Caco-2 (cell line): ENCODE data around the gene SESN1. TPM values are rescaled to one million over a fixed set of nuclear protein-coding genes. Genes with fewer than 3 reads are reported as not detected.
A peak's percentile ranks its signal among the peaks of the same experiment; 100 is the strongest.

Experiments used
- BruUV-seq: library from RNA; stranded (reverse); fragments of 400-500 nt; replicated peaks from 2 replicates; lab custom pipeline; 2021; lab: Mats Ljungman, UMichigan
- CTCF ChIA-PET: fragments of 300-600 bp; sonication (Branson Sonifier 250); formaldehyde crosslinking; loops from one replicate; lab custom pipeline; 2022; ENCODE audit warnings: antibody characterized with exemption; lab: Charles Lee
- POLR2A ChIA-PET: fragments of 300-600 bp; sonication (Branson Sonifier 250); formaldehyde crosslinking; loops from one replicate; lab custom pipeline; 2022; ENCODE audit warnings: antibody characterized with exemption; lab: Charles Lee
- DNase-seq, 2 experiments: peaks; one replicate each; pipeline versions ENCODE4 v3.0.0 to v3.0.0-alpha.2; 2020 to 2022
- H3K27me3 ChIP-seq: replicated peaks from 2 replicates; pipeline ENCODE4 v1.6.0; 2011; ENCODE audit warnings: low read length; ENCODE audit not compliant: control insufficient read depth, insufficient read depth
- H3K36me3 ChIP-seq: 2 replicates; pipeline ENCODE4 v1.5.1; 2011; ENCODE audit warnings: low read length; ENCODE audit not compliant: control insufficient read depth, insufficient read depth
- H3K4me1 ChIP-seq: fragments of 250-450 bp; sonication (Bioruptor Pico); 2 replicates; pipeline ENCODE4 v1.5.1; 2020; ENCODE audit warnings: mild to moderate bottlenecking
- H3K4me3 ChIP-seq: 2 replicates; pipeline ENCODE4 v1.5.1; 2011; ENCODE audit warnings: low read depth, mild to moderate bottlenecking, control low read depth, low read length
- H3K9me3 ChIP-seq: fragments of 250-450 bp; sonication (Bioruptor Pico); 2 replicates; pipeline ENCODE4 v1.5.1; 2020; ENCODE audit warnings: mild to moderate bottlenecking, moderate library complexity
- H3K27ac Mint-ChIP-seq: one replicate; pipeline ENCODE4 v1.8.0; 2022; ENCODE audit warnings: mixed read lengths; ENCODE audit not compliant: unreplicated experiment
- H3K27me3 Mint-ChIP-seq: one replicate; pipeline ENCODE4 v1.8.0; 2022; ENCODE audit warnings: mixed read lengths; ENCODE audit not compliant: insufficient read depth, unreplicated experiment
- H3K36me3 Mint-ChIP-seq: one replicate; pipeline ENCODE4 v1.8.0; 2022; ENCODE audit warnings: mild to moderate bottlenecking, mixed read lengths; ENCODE audit not compliant: insufficient read depth, unreplicated experiment
- H3K4me1 Mint-ChIP-seq: one replicate; pipeline ENCODE4 v1.8.0; 2022; ENCODE audit warnings: low read depth, mixed read lengths; ENCODE audit not compliant: unreplicated experiment
- H3K4me3 Mint-ChIP-seq: one replicate; pipeline ENCODE4 v1.8.0; 2022; ENCODE audit warnings: mild to moderate bottlenecking, moderate library complexity, mixed read lengths; ENCODE audit not compliant: unreplicated experiment
- H3K9me3 Mint-ChIP-seq: one replicate; pipeline ENCODE4 v1.8.0; 2022; ENCODE audit warnings: mixed read lengths; ENCODE audit not compliant: unreplicated experiment
- intact Hi-C: fragments of 100-400 bp; cut with micrococcal nuclease; formaldehyde crosslinking; loops from one replicate; pipeline ENCODE4 v1.10.0; 2022; ENCODE audit not compliant: unreplicated experiment
- total RNA-seq: library from RNA; stranded (reverse); gene quantifications from 2 replicates; pipeline ENCODE4 v1.2.3, GENCODE V29; 2022
- TF ChIP-seq, protein P1 (sequence below), 2 experiments: fragments of 200-600 bp in 1 of 2; IDR thresholded peaks; 1 replicate in 1 of 2; 2 replicates in 1 of 2; pipeline versions ENCODE4 v1.5.1 to v1.8.0; 2011 to 2022; ENCODE audit warnings: antibody characterized with exemption in 1 of 2, control low read depth in 1 of 2, inconsistent platforms in 1 of 2, low read depth in 1 of 2, low read length in 1 of 2, mild to moderate bottlenecking in 1 of 2, moderate library complexity in 1 of 2; ENCODE audit not compliant: insufficient read depth in 1 of 2, severe bottlenecking in 1 of 2, unreplicated experiment in 1 of 2

SESN1 gene
- total RNA-seq, 1 experiment from 2014 or later: 21.9 TPM

DNA sequence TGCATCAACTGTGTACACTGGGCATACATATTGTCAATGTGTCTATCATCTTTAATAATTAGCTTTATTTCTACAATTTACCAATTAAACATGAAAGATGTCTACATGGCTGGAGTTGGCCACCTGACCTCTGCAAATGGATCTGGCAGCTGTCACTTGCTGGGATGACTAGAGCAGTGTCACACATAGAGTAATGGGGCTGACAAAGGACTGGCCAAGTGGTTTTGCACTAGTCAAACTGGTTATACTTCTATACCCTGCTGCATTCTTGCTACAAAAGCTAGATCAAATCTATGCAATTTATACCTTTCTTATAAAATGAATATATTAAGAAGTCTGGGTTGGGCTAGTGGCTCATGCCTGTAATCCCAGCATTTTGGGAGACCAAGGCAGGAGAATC lies 99.3 kb downstream of the SESN1 start:
- CTCF ChIA-PET: no interaction called here
- POLR2A ChIA-PET: no interaction called here
- DNase-seq: no peak
- Mint-ChIP-seq H3K27me3 (no peaks in the 10 kb centered on the region), H3K27ac (no peak overlapping the region), H3K9me3 (no peaks in the 10 kb centered on the region), H3K4me3 (no peak overlapping the region), H3K36me3 (peaks cover 31% of the 10 kb centered on the region), H3K4me1 (peaks cover 16% of the 10 kb centered on the region)
- H3K4me3 ChIP-seq: no peak overlapping the region
- intact Hi-C loops: no loop called here
- H3K4me1 ChIP-seq: peaks cover 6% of the 10 kb centered on the region
- H3K9me3 ChIP-seq: no peaks in the 10 kb centered on the region
- no TSS peak for BruUV-seq
- peaks cover 3% of the 10 kb centered on the region; the same call in 1 of the 2 replicates for H3K36me3 ChIP-seq
- TF ChIP-seq, protein P1, sequence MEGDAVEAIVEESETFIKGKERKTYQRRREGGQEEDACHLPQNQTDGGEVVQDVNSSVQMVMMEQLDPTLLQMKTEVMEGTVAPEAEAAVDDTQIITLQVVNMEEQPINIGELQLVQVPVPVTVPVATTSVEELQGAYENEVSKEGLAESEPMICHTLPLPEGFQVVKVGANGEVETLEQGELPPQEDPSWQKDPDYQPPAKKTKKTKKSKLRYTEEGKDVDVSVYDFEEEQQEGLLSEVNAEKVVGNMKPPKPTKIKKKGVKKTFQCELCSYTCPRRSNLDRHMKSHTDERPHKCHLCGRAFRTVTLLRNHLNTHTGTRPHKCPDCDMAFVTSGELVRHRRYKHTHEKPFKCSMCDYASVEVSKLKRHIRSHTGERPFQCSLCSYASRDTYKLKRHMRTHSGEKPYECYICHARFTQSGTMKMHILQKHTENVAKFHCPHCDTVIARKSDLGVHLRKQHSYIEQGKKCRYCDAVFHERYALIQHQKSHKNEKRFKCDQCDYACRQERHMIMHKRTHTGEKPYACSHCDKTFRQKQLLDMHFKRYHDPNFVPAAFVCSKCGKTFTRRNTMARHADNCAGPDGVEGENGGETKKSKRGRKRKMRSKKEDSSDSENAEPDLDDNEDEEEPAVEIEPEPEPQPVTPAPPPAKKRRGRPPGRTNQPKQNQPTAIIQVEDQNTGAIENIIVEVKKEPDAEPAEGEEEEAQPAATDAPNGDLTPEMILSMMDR (IDR thresholded peaks at IDR 0.05; ENCODE audit: insufficient read depth in 1 of 2, low read depth in 1 of 2, low read length in 1 of 2, severe bottlenecking in 1 of 2, unreplicated experiment in 1 of 2): no peak
- no peaks in the 10 kb centered on the region for H3K27me3 ChIP-seq

- H3K9me3 Mint-ChIP-seq: no peaks in the 10 kb centered on the region
- CTCF ChIA-PET: no interaction called here
- TF ChIP-seq, protein P1 (IDR thresholded peaks at IDR 0.05; ENCODE audit: insufficient read depth in 1 of 2, low read depth in 1 of 2, low read length in 1 of 2, severe bottlenecking in 1 of 2, unreplicated experiment in 1 of 2): no peak
- Histone ChIP-seq H3K4me1 (peaks cover 18% of the 10 kb centered on the region), H3K27me3 (no peaks in the 10 kb centered on the region), H3K36me3 (peaks cover 3% of the 10 kb centered on the region), H3K9me3 (no peaks in the 10 kb centered on the region), H3K4me3 (no peak overlapping the region)
- H3K4me3 Mint-ChIP-seq: no peak overlapping the region
- peaks cover 22% of the 10 kb centered on the region for H3K4me1 Mint-ChIP-seq
- no peak for DNase-seq
- POLR2A ChIA-PET: no interaction called here
- intact Hi-C loops: no loop called here
- no TSS peak for BruUV-seq
- H3K36me3 Mint-ChIP-seq: peaks cover 23% of the 10 kb centered on the region
- H3K27me3 Mint-ChIP-seq: no peaks in the 10 kb centered on the region
- H3K27ac Mint-ChIP-seq: no peak overlapping the region
Measured at GRCh38 chr6:108993876-108994275, 100.8 kb downstream of the SESN1 start.

- peaks cover 32% of the 10 kb centered on the region for H3K36me3 Mint-ChIP-seq
- H3K36me3 ChIP-seq: peaks cover 2% of the 10 kb centered on the region
- H3K4me1 ChIP-seq: peaks cover 31% of the 10 kb centered on the region
- no peaks in the 10 kb centered on the region for H3K9me3 Mint-ChIP-seq
- H3K4me3 ChIP-seq: no peak overlapping the region
- TF ChIP-seq, protein P1 (IDR thresholded peaks at IDR 0.05; ENCODE audit: insufficient read depth in 1 of 2, low read depth in 1 of 2, low read length in 1 of 2, severe bottlenecking in 1 of 2, unreplicated experiment in 1 of 2): no peak
- peak overlapping the region; percentile 29 for H3K4me3 Mint-ChIP-seq
- no TSS peak for BruUV-seq
- ChIA-PET POLR2A (interaction anchor here (1.0 kb wide), 2 partner anchors 19 to 393 kb away, joined by 3 to 5 read pairs; partner anchors contain the start of gene CD164), CTCF (no interaction called here)
- peak overlapping the region; percentile 82 for H3K27ac Mint-ChIP-seq
- intact Hi-C loops: loop anchor here (1.0 kb wide), 2 partner anchors 18 to 85 kb away; no protein-coding TSS in a partner anchor
- H3K27me3 ChIP-seq: no peaks in the 10 kb centered on the region
- peaks cover 33% of the 10 kb centered on the region for H3K4me1 Mint-ChIP-seq
- peak; percentile 71 to 80 for DNase-seq
- no peaks in the 10 kb centered on the region for H3K9me3 ChIP-seq
- no peaks in the 10 kb centered on the region for H3K27me3 Mint-ChIP-seq
Measured at GRCh38 chr6:108989700-108990099, 104.9 kb downstream of the SESN1 start.
